HCT116 (cell line): Measurements from ENCODE around the gene MTURN. TPM values are rescaled to one million over a fixed set of nuclear protein-coding genes. Genes with fewer than 3 reads are reported as not detected.

Experiments used
- ATAC-seq: fragments of 200-7000 bp; cut with Tn5 transposase; 2 replicates; pipeline ENCODE4 v1.9.1; 2020; ENCODE audit warnings: mild to moderate bottlenecking, moderate library complexity
- BruUV-seq: library from RNA; stranded (reverse); fragments of 400-500 nt; replicated peaks from 2 replicates; lab custom pipeline; 2021; lab: Mats Ljungman, UMichigan
- CTCF ChIA-PET: fragments of 300-600 bp; sonication (Branson Sonifier 250); formaldehyde crosslinking; loops from one replicate; lab custom pipeline; 2021; ENCODE audit warnings: antibody characterized with exemption; lab: Charles Lee
- POLR2A ChIA-PET: fragments of 300-600, 350-600 bp; sonication (Branson Sonifier 250); formaldehyde crosslinking; loops from one replicate; lab custom pipeline; 2021; ENCODE audit warnings: antibody characterized with exemption; lab: Charles Lee
- RAD21 ChIA-PET, 2 experiments: fragments of 300-600 bp; sonication (Branson Sonifier 250); formaldehyde crosslinking; loops; one replicate each; lab custom pipeline; 2023; ENCODE audit warnings: low total read pairs in 2 of 2; ENCODE audit not compliant: uncharacterized antibody in 2 of 2, unreplicated experiment in 2 of 2, low non-redundant PET in 1 of 2; lab: Charles Lee
- DNase-seq: peaks from one replicate; pipeline ENCODE4 v3.0.0-alpha.2; 2010; ENCODE audit warnings: low read depth, low spot score
- H2AFZ ChIP-seq: fragments of 200-600 bp; shearing (Covaris generic), sonication (generic); 2 replicates; pipeline ENCODE4 v1.6.1; 2017; ENCODE audit warnings: low read depth, mixed run types, mixed read lengths, antibody characterized with exemption, low read length; ENCODE audit not compliant: poor library complexity, severe bottlenecking
- H3K27ac ChIP-seq: 2 replicates; pipeline ENCODE4 v1.5.1; 2012; ENCODE audit warnings: low read depth, low read length
- H3K27me3 ChIP-seq: fragments of 200-600 bp; sonication (generic); 2 replicates; pipeline ENCODE4 v1.6.1; 2016; ENCODE audit warnings: mixed run types, low read length, mixed read lengths; ENCODE audit not compliant: insufficient read depth
- H3K36me3 ChIP-seq, 2 experiments: fragments of 200-500 bp in 1 of 2; fragments of 200-600 bp in 1 of 2; sonication (Bioruptor generic) in 1 of 2; sonication (generic) in 1 of 2; 2 replicates each; pipeline versions ENCODE4 v1.5.1 to v1.6.1; 2014 to 2016; ENCODE audit warnings: low read length in 2 of 2, inconsistent platforms in 1 of 2, mixed read lengths in 1 of 2, mixed run types in 1 of 2; ENCODE audit not compliant: insufficient read depth in 2 of 2, control insufficient read depth in 1 of 2
- H3K4me1 ChIP-seq, 2 experiments: fragments of 200-600 bp in 1 of 2; sonication (generic) in 1 of 2; 2 replicates each; pipeline versions ENCODE4 v1.5.1 to v1.6.1; 2012 to 2017; ENCODE audit warnings: low read length in 2 of 2, inconsistent platforms in 1 of 2, mild to moderate bottlenecking in 1 of 2, mixed read lengths in 1 of 2, mixed run types in 1 of 2, moderate library complexity in 1 of 2; ENCODE audit not compliant: insufficient read depth in 2 of 2, control insufficient read depth in 1 of 2
- H3K4me2 ChIP-seq: fragments of 200-600 bp; sonication (generic); 2 replicates; pipeline ENCODE4 v1.6.1; 2017; ENCODE audit warnings: mixed run types, low read length, mixed read lengths
- H3K4me3 ChIP-seq, 2 experiments: fragments of 200-600 bp in 1 of 2; sonication (generic) in 1 of 2; replicated peaks in 1 of 2; 2 replicates each; pipeline ENCODE4 v1.5.1; 2011 to 2016; ENCODE audit warnings: low read length in 2 of 2, control low read depth in 1 of 2, low read depth in 1 of 2, mild to moderate bottlenecking in 1 of 2, mixed read lengths in 1 of 2, mixed run types in 1 of 2
- H3K79me2 ChIP-seq: fragments of 200-600 bp; sonication (generic); 2 replicates; pipeline ENCODE4 v1.6.1; 2017; ENCODE audit warnings: mild to moderate bottlenecking, mixed run types, low read length, moderate library complexity, mixed read lengths; ENCODE audit not compliant: insufficient read depth
- H3K9ac ChIP-seq: fragments of 200-600 bp; sonication (generic); 2 replicates; pipeline ENCODE4 v1.6.1; 2016; ENCODE audit warnings: low read length, mixed read lengths
- H3K9me2 ChIP-seq: fragments of 200-600 bp; sonication (generic), shearing (Covaris generic); 2 replicates; pipeline ENCODE4 v1.6.1; 2017; ENCODE audit warnings: mixed run types, mild to moderate bottlenecking, moderate library complexity; ENCODE audit not compliant: insufficient read depth
- H3K9me3 ChIP-seq, 2 experiments: fragments of 200-500 bp in 1 of 2; fragments of 200-600 bp in 1 of 2; sonication (Bioruptor generic) in 1 of 2; sonication (generic) in 1 of 2; 2 replicates each; pipeline ENCODE4 v1.6.1; 2014 to 2017; ENCODE audit warnings: low read length in 2 of 2, mixed read lengths in 2 of 2, inconsistent platforms in 1 of 2, low read depth in 1 of 2, mild to moderate bottlenecking in 1 of 2, mixed run types in 1 of 2, moderate library complexity in 1 of 2; ENCODE audit not compliant: control insufficient read depth in 1 of 2, insufficient read depth in 1 of 2
- H4K20me1 ChIP-seq: fragments of 200-600 bp; sonication (generic), shearing (Covaris generic); 2 replicates; pipeline ENCODE4 v1.6.1; 2017; ENCODE audit warnings: mixed run types, mild to moderate bottlenecking, moderate library complexity; ENCODE audit not compliant: insufficient read depth
- ATF3 ChIP-seq: IDR thresholded peaks from 2 replicates; pipeline ENCODE4 v1.6.1; 2012
- CEBPB ChIP-seq: IDR thresholded peaks from 2 replicates; pipeline ENCODE4 v1.6.1; 2012; ENCODE audit warnings: low read depth
- ELF1 ChIP-seq: IDR thresholded peaks from 2 replicates; pipeline ENCODE4 v1.6.1; 2012; ENCODE audit warnings: low read depth, borderline replicate concordance
- EZH2 ChIP-seq: fragments of 200-600 bp; sonication (generic); IDR thresholded peaks from 2 replicates; pipeline ENCODE4 v1.6.1; 2017; ENCODE audit warnings: antibody characterized with exemption, mixed run types
- EZH2phosphoT487 ChIP-seq: fragments of 200-600 bp; IDR thresholded peaks from 2 replicates; pipeline ENCODE4 v1.6.1; 2018; ENCODE audit warnings: antibody characterized with exemption, borderline replicate concordance
- JUND ChIP-seq: IDR thresholded peaks from 2 replicates; pipeline ENCODE4 v1.6.1; 2012
- MAX ChIP-seq: IDR thresholded peaks from 2 replicates; pipeline ENCODE4 v1.6.1; 2012
- POLR2AphosphoS5 ChIP-seq: IDR thresholded peaks from 2 replicates; pipeline ENCODE4 v1.6.1; 2011; ENCODE audit warnings: mild to moderate bottlenecking, low read depth, low read length, moderate library complexity
- RAD21 ChIP-seq: IDR thresholded peaks from 2 replicates; pipeline ENCODE4 v1.6.1; 2012; ENCODE audit warnings: low read depth, mild to moderate bottlenecking
- REST ChIP-seq: IDR thresholded peaks from 2 replicates; pipeline ENCODE4 v1.6.1; 2012; ENCODE audit warnings: low read depth
- SRF ChIP-seq: IDR thresholded peaks from 2 replicates; pipeline ENCODE4 v1.6.1; 2012; ENCODE audit warnings: low read depth
- TCF7L2 ChIP-seq: IDR thresholded peaks from 2 replicates; pipeline ENCODE4 v1.7.0; 2011; ENCODE audit warnings: borderline replicate concordance, inconsistent platforms; ENCODE audit not compliant: insufficient read depth, insufficient read length; ENCODE audit errors: extremely low read depth
- ZBTB33 ChIP-seq: IDR thresholded peaks from 2 replicates; pipeline ENCODE4 v1.6.1; 2011; ENCODE audit warnings: mild to moderate bottlenecking, low read length, moderate library complexity; ENCODE audit not compliant: insufficient replicate concordance; ENCODE audit errors: extremely low read depth
- ZFX ChIP-seq: fragments of 450-650 bp; IDR thresholded peaks from 2 replicates; pipeline ENCODE4 v1.6.1; 2017
- intact Hi-C: fragments of 100-400 bp; cut with micrococcal nuclease; formaldehyde crosslinking; loops from 2 replicates; pipeline ENCODE4 v1.10.0; 2022
- total RNA-seq: library from RNA; stranded (reverse); gene quantifications from one replicate; pipeline ENCODE4 v1.2.1, GENCODE V29; 2021; ENCODE audit not compliant: unreplicated experiment
- TF ChIP-seq, protein P1 (sequence below), 3 experiments: fragments of 200-600 bp in 1 of 3; sonication (generic) in 1 of 3; IDR thresholded peaks in 2 of 3; conservative IDR thresholded peaks in 1 of 3; 2 replicates each; pipeline ENCODE4 v1.5.1; 2012 to 2017; ENCODE audit warnings: low read depth in 2 of 3, low read length in 2 of 3, antibody characterized with exemption in 1 of 3, borderline replicate concordance in 1 of 3, control low read depth in 1 of 3, mild to moderate bottlenecking in 1 of 3, mixed read lengths in 1 of 3, mixed run types in 1 of 3, moderate library complexity in 1 of 3; ENCODE audit not compliant: insufficient read depth in 1 of 3

Gene MTURN
- total RNA-seq, 1 experiment from 2014 or later = 7.5 TPM

DNA sequence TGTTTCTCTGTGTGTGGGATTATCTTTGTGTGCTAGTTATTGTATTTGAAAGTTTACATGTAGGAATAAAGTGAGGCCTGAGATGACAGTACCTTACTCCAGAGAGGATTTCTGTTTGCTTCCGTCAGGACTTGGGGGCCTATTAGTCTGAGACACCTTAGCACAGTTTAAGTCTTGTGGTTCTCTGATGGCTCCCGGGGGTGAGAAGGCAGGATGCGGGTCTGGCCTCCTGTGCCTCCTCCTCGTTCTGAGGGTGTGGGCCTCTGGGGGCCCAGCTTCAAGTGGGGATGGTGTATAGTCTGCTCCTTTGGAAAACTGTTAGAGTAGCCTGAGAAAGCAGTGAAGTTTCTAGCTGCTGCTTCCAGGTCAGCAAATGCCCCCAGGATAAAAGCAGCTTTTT, 12.4 kb downstream of the MTURN start (continued):
- TF ChIP-seq REST (no peak), RAD21 (no peak), CEBPB (no peak), EZH2phosphoT487 (no peak), POLR2AphosphoS5 (no peak), ZBTB33 (no peak), ZFX (no peak)

DNA sequence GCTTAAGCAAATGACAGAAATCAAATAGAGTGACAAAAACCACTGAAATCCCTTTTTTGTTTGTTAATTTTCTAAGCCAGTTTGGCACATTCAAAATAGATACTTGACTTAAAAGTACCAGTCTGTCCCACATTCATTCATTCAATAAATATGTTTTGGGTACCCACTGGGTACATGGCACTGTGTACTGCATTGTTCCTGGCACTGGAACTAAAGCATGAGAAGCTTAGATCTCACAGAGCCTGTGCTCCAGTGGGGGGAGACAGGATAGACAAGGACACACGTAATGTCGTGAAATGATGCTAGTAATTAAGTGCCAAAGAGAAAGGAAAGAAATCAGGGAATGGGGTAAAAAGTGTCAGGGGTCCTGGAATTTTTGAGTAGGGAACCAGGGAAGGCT, 13.0 kb downstream of the MTURN start:
- Histone ChIP-seq H3K27ac (no peak overlapping the region), H2AFZ (no peak overlapping the region), H3K9me3 (no peaks in the 10 kb centered on the region), H3K9me2 (no peaks in the 10 kb centered on the region), H3K4me2 (no peak overlapping the region), H4K20me1 (no peaks in the 10 kb centered on the region), H3K9ac (no peak overlapping the region), H3K79me2 (no peaks in the 10 kb centered on the region), H3K27me3 (no peaks in the 10 kb centered on the region), H3K36me3 (no peaks in the 10 kb centered on the region), H3K4me3 (no peak overlapping the region), H3K4me1 (peaks cover 12 to 15% of the 10 kb centered on the region in 2 experiments)
- no peak for DNase-seq
- CTCF ChIA-PET = no interaction called here
- ATAC-seq = no peak
- POLR2A ChIA-PET = no interaction called here
- BruUV-seq = no TSS peak
- RAD21 ChIA-PET = no interaction called here
- intact Hi-C loops = no loop called here
- TF ChIP-seq SRF (no peak), TCF7L2 (no peak), ATF3 (no peak), ELF1 (no peak), JUND (no peak), EZH2 (no peak), ZBTB33 (no peak), MAX (no peak)
- TF ChIP-seq, protein P1, sequence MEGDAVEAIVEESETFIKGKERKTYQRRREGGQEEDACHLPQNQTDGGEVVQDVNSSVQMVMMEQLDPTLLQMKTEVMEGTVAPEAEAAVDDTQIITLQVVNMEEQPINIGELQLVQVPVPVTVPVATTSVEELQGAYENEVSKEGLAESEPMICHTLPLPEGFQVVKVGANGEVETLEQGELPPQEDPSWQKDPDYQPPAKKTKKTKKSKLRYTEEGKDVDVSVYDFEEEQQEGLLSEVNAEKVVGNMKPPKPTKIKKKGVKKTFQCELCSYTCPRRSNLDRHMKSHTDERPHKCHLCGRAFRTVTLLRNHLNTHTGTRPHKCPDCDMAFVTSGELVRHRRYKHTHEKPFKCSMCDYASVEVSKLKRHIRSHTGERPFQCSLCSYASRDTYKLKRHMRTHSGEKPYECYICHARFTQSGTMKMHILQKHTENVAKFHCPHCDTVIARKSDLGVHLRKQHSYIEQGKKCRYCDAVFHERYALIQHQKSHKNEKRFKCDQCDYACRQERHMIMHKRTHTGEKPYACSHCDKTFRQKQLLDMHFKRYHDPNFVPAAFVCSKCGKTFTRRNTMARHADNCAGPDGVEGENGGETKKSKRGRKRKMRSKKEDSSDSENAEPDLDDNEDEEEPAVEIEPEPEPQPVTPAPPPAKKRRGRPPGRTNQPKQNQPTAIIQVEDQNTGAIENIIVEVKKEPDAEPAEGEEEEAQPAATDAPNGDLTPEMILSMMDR (IDR thresholded peaks at IDR 0.05 in 2 of 3, conservative IDR thresholded peaks at IDR 0.05 in 1 of 3; ENCODE audit: borderline replicate concordance in 1 of 3, insufficient read depth in 1 of 3, low read depth in 2 of 3, low read length in 2 of 3) = no peak
